ENCODE data around the gene ASCL1.

DNA sequence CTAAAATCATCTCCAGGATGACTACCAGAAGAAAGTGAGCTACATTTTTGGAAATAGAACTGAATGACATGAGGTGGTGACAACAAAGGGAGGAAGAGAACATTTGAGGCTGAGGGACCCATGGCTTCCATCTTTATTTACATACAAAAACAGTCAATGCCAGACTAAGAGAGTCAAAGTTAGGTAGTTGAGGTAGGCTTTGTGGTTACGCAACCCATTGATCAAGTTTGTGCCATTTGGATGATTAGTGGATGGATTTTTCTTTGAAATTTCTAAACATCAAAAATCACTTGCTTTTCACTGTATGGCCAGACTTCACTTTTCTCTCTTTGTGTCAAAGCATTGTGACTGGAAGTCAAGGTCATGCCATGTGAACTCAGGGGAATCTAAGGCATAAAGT lies 22.9 kb downstream of the ASCL1 start:
- TF ChIP-seq, protein P1, sequence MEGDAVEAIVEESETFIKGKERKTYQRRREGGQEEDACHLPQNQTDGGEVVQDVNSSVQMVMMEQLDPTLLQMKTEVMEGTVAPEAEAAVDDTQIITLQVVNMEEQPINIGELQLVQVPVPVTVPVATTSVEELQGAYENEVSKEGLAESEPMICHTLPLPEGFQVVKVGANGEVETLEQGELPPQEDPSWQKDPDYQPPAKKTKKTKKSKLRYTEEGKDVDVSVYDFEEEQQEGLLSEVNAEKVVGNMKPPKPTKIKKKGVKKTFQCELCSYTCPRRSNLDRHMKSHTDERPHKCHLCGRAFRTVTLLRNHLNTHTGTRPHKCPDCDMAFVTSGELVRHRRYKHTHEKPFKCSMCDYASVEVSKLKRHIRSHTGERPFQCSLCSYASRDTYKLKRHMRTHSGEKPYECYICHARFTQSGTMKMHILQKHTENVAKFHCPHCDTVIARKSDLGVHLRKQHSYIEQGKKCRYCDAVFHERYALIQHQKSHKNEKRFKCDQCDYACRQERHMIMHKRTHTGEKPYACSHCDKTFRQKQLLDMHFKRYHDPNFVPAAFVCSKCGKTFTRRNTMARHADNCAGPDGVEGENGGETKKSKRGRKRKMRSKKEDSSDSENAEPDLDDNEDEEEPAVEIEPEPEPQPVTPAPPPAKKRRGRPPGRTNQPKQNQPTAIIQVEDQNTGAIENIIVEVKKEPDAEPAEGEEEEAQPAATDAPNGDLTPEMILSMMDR (IDR thresholded peaks at IDR 0.05): no peak
- no peak for TF ChIP-seq EP300 (IDR thresholded peaks at IDR 0.05)
- TF ChIP-seq POLR2A (IDR thresholded peaks at IDR 0.05): no peak

Data from ovary (tissue), 3 donors.